Progenitor cell of endocrine pancreas (in vitro differentiated cells): Measurements from ENCODE around the gene MYPN. TPM values are rescaled to one million over a fixed set of nuclear protein-coding genes. Genes with fewer than 3 reads are reported as not detected.

Experiments
- DNase-seq: peaks from one replicate; pipeline ENCODE4 v3.0.0; 2021; ENCODE audit warnings: low spot score; ENCODE audit not compliant: unreplicated experiment
- H3K27ac Mint-ChIP-seq: 2 replicates; pipeline ENCODE4 v1.8.0; 2021; ENCODE audit warnings: mild to moderate bottlenecking, moderate library complexity, mixed read lengths
- H3K27me3 Mint-ChIP-seq: 2 replicates; pipeline ENCODE4 v1.8.0; 2021; ENCODE audit warnings: mixed read lengths
- H3K36me3 Mint-ChIP-seq: 2 replicates; pipeline ENCODE4 v1.8.0; 2022; ENCODE audit warnings: mixed read lengths; ENCODE audit not compliant: insufficient read depth
- H3K4me1 Mint-ChIP-seq: 2 replicates; pipeline ENCODE4 v1.8.0; 2021; ENCODE audit warnings: low read depth, mixed read lengths
- H3K4me3 Mint-ChIP-seq: 2 replicates; pipeline ENCODE4 v1.8.0; 2021; ENCODE audit warnings: low read depth, mild to moderate bottlenecking, moderate library complexity, mixed read lengths
- H3K9me3 Mint-ChIP-seq: 2 replicates; pipeline ENCODE4 v1.8.0; 2021; ENCODE audit warnings: low read depth, mixed read lengths
- total RNA-seq: library from RNA; stranded (reverse); gene quantifications from 2 replicates; pipeline ENCODE4 v1.2.1, GENCODE V29; 2021
- TF ChIP-seq, protein P1 (sequence below): fragments of 200-600 bp; sonication (generic); IDR thresholded peaks from one replicate; pipeline ENCODE4 v1.5.0; 2021; ENCODE audit warnings: antibody characterized with exemption, mild to moderate bottlenecking; ENCODE audit not compliant: unreplicated experiment

The MYPN gene
- total RNA-seq, 1 donor from 2014 or later = 0.05 TPM

DNA sequence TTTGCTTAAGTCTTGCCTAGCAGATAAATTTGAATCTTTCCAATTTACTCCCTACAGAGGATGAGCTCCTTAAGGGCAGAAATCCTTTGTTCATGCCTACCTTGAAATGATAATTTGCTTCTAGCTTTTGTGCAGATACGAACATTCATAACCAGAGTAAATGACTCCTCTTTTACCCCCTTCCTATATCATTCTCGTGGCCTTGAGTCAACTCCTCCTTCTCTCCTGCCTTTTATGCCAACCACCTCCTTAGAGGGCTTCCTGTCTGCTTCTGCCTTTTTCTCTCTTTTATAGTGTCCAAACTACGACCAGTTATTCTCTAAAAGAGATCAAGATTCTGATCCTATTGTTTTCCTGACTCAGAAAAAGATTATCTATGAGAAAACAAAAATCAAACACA is 36.4 kb downstream of the MYPN start:
- H3K9me3 Mint-ChIP-seq = no peaks in the 10 kb centered on the region
- TF ChIP-seq, protein P1, sequence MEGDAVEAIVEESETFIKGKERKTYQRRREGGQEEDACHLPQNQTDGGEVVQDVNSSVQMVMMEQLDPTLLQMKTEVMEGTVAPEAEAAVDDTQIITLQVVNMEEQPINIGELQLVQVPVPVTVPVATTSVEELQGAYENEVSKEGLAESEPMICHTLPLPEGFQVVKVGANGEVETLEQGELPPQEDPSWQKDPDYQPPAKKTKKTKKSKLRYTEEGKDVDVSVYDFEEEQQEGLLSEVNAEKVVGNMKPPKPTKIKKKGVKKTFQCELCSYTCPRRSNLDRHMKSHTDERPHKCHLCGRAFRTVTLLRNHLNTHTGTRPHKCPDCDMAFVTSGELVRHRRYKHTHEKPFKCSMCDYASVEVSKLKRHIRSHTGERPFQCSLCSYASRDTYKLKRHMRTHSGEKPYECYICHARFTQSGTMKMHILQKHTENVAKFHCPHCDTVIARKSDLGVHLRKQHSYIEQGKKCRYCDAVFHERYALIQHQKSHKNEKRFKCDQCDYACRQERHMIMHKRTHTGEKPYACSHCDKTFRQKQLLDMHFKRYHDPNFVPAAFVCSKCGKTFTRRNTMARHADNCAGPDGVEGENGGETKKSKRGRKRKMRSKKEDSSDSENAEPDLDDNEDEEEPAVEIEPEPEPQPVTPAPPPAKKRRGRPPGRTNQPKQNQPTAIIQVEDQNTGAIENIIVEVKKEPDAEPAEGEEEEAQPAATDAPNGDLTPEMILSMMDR = no peak
- no peaks in the 10 kb centered on the region for H3K27me3 Mint-ChIP-seq
- no peak for DNase-seq
- no peaks in the 10 kb centered on the region for H3K4me1 Mint-ChIP-seq
- no peak overlapping the region for H3K27ac Mint-ChIP-seq
- no peaks in the 10 kb centered on the region for H3K36me3 Mint-ChIP-seq
- H3K4me3 Mint-ChIP-seq = no peak overlapping the region

DNA sequence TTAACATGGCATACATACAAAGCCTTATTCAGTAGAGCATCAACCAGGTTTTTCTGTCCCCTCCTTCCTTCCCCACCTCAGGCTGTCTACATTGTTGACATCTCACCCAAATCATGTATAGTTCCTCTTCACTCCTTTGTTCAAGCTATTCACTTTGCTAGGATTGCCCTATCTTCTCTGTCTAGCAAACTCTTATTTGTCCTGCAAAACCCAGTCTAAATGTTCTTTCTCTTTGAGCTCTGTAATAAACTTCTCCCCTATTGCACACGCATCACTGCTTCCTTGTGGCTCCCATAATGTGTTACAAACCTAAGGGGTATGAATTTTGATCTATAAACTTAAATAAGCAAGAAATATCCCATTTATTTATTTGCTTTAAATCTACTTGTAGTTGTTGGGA is 36.8 kb downstream of the MYPN start:
- no peaks in the 10 kb centered on the region for H3K4me1 Mint-ChIP-seq
- H3K36me3 Mint-ChIP-seq = no peaks in the 10 kb centered on the region
- TF ChIP-seq, protein P1 = no peak
- H3K9me3 Mint-ChIP-seq = no peaks in the 10 kb centered on the region
- H3K4me3 Mint-ChIP-seq = no peak overlapping the region
- DNase-seq = no peak
- H3K27ac Mint-ChIP-seq = no peak overlapping the region
- no peaks in the 10 kb centered on the region for H3K27me3 Mint-ChIP-seq

DNA sequence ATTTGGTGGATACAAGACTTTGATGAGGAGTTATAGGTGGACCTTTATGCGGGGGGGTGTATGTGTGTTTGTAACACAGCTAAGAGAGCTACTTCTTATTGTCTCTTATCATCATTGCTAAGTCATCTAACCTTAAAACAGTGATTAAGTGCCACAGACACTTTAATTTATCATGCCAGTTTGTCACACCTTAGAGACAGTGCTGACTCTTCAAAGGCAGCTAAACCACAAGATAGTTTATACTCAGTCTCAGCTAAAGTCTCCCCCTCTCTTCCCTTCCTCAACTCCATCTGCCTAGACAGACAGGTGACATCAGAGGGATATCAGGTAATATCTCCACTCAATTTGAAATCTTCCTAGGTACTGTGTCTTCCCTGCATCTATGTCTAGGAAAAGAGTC is 42.2 kb downstream of the MYPN start:
- Mint-ChIP-seq H3K27me3 (no peaks in the 10 kb centered on the region), H3K4me1 (peaks cover 9% of the 10 kb centered on the region), H3K36me3 (no peaks in the 10 kb centered on the region), H3K4me3 (no peak overlapping the region), H3K27ac (no peak overlapping the region), H3K9me3 (no peaks in the 10 kb centered on the region)
- TF ChIP-seq, protein P1 = no peak
- no peak for DNase-seq

- peaks cover 12% of the 10 kb centered on the region for H3K4me1 Mint-ChIP-seq
- H3K27me3 Mint-ChIP-seq = no peaks in the 10 kb centered on the region
- no peak overlapping the region for H3K4me3 Mint-ChIP-seq
- peak overlapping the region; percentile 91 for H3K27ac Mint-ChIP-seq
- TF ChIP-seq, protein P1 = no peak
- H3K9me3 Mint-ChIP-seq = no peaks in the 10 kb centered on the region
- peak; percentile 15 for DNase-seq
- no peaks in the 10 kb centered on the region for H3K36me3 Mint-ChIP-seq
These were observed 44.4 kb downstream of the MYPN start for GRCh38 chr10:68153473-68154210.

GRCh38 chr10:68154211-68154497 is 44.9 kb downstream of the MYPN start:
- peaks cover 12% of the 10 kb centered on the region for H3K4me1 Mint-ChIP-seq
- H3K9me3 Mint-ChIP-seq = no peaks in the 10 kb centered on the region
- no peaks in the 10 kb centered on the region for H3K27me3 Mint-ChIP-seq
- DNase-seq = no peak
- no peaks in the 10 kb centered on the region for H3K36me3 Mint-ChIP-seq
- peak overlapping the region; percentile 91 for H3K27ac Mint-ChIP-seq
- TF ChIP-seq, protein P1 = no peak
- H3K4me3 Mint-ChIP-seq = no peak overlapping the region
